Measurements from ENCODE around the gene DNAJC4. TPM values are rescaled to one million over a fixed set of nuclear protein-coding genes. Genes with fewer than 3 reads are reported as not detected.

The DNAJC4 gene
- total RNA-seq, 4 donors from 2014 or later = 19.2 to 25.8 (median 21.6) TPM

- ATAC-seq (ENCODE audit: low FRiP score) = no peak
Observed at GRCh38 chr11:64249563-64250414, 19.4 kb downstream of the DNAJC4 start.

GRCh38 chr11:64250415-64251015 is 20.2 kb downstream of the DNAJC4 start:
- ATAC-seq (ENCODE audit: low FRiP score) = no peak
- DNase-seq (ENCODE audit: low spot score) = no peak
- no peak for TF ChIP-seq CTCF (IDR thresholded peaks at IDR 0.05)

More at GRCh38 chr11:64249563-64250414, 19.4 kb downstream of the DNAJC4 start:
- no peak for DNase-seq (ENCODE audit: low spot score)
- no peak for TF ChIP-seq CTCF (IDR thresholded peaks at IDR 0.05)

- peak in 1 of 3 donors; percentile 75 for TF ChIP-seq CTCF (IDR thresholded peaks at IDR 0.05)
- ATAC-seq (ENCODE audit: low FRiP score) (peak; percentile 63), DNase-seq (ENCODE audit: low spot score) (no peak)
Observed at GRCh38 chr11:64251016-64251752, 20.8 kb downstream of the DNAJC4 start, which contains the start of gene PLCB3. Gene PLCB3, plus strand, starts transcription at chr11:64251530. Its CDS starts 120 bp downstream, at chr11:64251650.

- DNase-seq (ENCODE audit: low spot score) = no peak
- TF ChIP-seq CTCF (IDR thresholded peaks at IDR 0.05) = no peak
- ATAC-seq (ENCODE audit: low FRiP score) = no peak
Observed at GRCh38 chr11:64251753-64252002, 21.3 kb downstream of the DNAJC4 start.

GRCh38 chr11:64252003-64252872 is 21.9 kb downstream of the DNAJC4 start:
- no peak for DNase-seq (ENCODE audit: low spot score)
- no peak for ATAC-seq (ENCODE audit: low FRiP score)
- TF ChIP-seq CTCF (IDR thresholded peaks at IDR 0.05) = no peak

- DNase-seq (ENCODE audit: low spot score) (no peak), ATAC-seq (ENCODE audit: low FRiP score) (no peak)
- no peak for TF ChIP-seq CTCF (IDR thresholded peaks at IDR 0.05)
Observed at GRCh38 chr11:64253043-64253442, 22.7 kb downstream of the DNAJC4 start.

All from omental fat pad (tissue), 4 donors.